ENCODE measurements around the gene SLC16A8. TPM values are rescaled to one million over a fixed set of nuclear protein-coding genes. Genes with fewer than 3 reads are reported as not detected.

Gene SLC16A8
- total and polyA plus RNA-seq, 9 of the 15 experiments (the other 6 are each of a cell fraction or from before 2014, with no cell fraction given), result not detected

DNA sequence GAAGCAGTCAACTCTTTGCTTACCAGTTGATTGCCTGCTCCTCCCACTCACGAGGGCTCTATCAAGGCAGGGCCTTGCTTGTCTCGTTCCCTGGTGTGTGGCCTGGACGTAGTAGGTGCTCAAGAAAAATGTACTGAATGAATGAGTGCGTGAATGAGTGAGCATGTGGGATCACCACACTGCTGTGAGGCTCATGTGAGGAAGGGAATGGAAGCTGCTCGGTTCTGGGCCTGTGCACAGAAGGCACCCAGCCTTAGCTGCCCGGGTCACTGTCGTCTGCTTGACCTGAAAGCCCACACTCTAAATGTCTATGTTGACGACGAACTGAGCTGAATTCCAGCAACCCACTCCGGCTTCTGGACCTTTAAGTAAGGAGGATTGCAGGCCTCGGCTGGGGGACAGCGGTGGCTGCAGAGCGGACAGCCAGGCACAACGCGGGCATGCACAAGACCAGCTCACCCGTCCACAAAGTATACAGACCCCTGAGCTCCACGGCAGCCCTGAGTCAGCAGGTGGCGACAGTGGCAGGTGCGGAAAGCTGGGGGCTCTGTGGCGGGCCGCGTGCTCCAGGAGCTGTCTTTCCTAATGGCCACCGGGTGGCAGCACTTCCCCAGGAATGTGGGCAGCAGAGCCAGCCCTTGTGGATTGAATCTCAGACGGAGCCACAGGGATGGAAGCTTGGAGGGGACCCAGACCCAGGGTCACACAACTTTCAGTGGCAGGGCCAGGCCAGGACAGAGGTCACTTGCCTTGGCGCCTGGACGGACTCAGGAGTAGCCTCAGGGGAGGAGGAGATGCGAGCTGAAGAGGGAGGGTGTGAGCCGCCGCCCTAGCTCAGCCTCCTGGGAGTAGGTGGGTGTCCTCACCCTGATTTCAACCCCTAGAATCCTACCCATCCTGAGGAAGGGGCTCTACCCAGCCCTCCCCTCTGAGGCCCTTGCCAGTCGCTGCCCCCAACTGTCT lies 31.8 kb downstream of the SLC16A8 start (continued):
- no peak for TF ChIP-seq ZFP36 (IDR thresholded peaks at IDR 0.05; ENCODE audit: low read depth, low read length, partially characterized antibody)
- TF ChIP-seq TARDBP (IDR thresholded peaks at IDR 0.05), result no peak
- TF ChIP-seq, protein P1, sequence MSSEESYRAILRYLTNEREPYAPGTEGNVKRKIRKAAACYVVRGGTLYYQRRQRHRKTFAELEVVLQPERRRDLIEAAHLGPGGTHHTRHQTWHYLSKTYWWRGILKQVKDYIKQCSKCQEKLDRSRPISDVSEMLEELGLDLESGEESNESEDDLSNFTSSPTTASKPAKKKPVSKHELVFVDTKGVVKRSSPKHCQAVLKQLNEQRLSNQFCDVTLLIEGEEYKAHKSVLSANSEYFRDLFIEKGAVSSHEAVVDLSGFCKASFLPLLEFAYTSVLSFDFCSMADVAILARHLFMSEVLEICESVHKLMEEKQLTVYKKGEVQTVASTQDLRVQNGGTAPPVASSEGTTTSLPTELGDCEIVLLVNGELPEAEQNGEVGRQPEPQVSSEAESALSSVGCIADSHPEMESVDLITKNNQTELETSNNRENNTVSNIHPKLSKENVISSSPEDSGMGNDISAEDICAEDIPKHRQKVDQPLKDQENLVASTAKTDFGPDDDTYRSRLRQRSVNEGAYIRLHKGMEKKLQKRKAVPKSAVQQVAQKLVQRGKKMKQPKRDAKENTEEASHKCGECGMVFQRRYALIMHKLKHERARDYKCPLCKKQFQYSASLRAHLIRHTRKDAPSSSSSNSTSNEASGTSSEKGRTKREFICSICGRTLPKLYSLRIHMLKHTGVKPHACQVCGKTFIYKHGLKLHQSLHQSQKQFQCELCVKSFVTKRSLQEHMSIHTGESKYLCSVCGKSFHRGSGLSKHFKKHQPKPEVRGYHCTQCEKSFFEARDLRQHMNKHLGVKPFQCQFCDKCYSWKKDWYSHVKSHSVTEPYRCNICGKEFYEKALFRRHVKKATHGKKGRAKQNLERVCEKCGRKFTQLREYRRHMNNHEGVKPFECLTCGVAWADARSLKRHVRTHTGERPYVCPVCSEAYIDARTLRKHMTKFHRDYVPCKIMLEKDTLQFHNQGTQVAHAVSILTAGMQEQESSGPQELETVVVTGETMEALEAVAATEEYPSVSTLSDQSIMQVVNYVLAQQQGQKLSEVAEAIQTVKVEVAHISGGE (CRISPR knock-in tag; IDR thresholded peaks at IDR 0.05), result no peak
- TF ChIP-seq, protein P2, sequence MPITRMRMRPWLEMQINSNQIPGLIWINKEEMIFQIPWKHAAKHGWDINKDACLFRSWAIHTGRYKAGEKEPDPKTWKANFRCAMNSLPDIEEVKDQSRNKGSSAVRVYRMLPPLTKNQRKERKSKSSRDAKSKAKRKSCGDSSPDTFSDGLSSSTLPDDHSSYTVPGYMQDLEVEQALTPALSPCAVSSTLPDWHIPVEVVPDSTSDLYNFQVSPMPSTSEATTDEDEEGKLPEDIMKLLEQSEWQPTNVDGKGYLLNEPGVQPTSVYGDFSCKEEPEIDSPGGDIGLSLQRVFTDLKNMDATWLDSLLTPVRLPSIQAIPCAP (CRISPR knock-in tag; IDR thresholded peaks at IDR 0.05; ENCODE audit: borderline replicate concordance), result no peak
- TF ChIP-seq, protein P3, sequence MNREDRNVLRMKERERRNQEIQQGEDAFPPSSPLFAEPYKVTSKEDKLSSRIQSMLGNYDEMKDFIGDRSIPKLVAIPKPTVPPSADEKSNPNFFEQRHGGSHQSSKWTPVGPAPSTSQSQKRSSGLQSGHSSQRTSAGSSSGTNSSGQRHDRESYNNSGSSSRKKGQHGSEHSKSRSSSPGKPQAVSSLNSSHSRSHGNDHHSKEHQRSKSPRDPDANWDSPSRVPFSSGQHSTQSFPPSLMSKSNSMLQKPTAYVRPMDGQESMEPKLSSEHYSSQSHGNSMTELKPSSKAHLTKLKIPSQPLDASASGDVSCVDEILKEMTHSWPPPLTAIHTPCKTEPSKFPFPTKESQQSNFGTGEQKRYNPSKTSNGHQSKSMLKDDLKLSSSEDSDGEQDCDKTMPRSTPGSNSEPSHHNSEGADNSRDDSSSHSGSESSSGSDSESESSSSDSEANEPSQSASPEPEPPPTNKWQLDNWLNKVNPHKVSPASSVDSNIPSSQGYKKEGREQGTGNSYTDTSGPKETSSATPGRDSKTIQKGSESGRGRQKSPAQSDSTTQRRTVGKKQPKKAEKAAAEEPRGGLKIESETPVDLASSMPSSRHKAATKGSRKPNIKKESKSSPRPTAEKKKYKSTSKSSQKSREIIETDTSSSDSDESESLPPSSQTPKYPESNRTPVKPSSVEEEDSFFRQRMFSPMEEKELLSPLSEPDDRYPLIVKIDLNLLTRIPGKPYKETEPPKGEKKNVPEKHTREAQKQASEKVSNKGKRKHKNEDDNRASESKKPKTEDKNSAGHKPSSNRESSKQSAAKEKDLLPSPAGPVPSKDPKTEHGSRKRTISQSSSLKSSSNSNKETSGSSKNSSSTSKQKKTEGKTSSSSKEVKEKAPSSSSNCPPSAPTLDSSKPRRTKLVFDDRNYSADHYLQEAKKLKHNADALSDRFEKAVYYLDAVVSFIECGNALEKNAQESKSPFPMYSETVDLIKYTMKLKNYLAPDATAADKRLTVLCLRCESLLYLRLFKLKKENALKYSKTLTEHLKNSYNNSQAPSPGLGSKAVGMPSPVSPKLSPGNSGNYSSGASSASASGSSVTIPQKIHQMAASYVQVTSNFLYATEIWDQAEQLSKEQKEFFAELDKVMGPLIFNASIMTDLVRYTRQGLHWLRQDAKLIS (CRISPR knock-in tag; IDR thresholded peaks at IDR 0.05), result no peak
- peak; percentile 29 to 83; a peak in 2 of 4 replicates for TF ChIP-seq MAZ (CRISPR knock-in tag; conservative IDR thresholded peaks at IDR 0.05 in 1 of 2, IDR thresholded peaks at IDR 0.05 in 1 of 2)
- TF ChIP-seq CAMTA2 (CRISPR knock-in tag; conservative IDR thresholded peaks at IDR 0.05), result no peak
- TF ChIP-seq, protein P4, sequence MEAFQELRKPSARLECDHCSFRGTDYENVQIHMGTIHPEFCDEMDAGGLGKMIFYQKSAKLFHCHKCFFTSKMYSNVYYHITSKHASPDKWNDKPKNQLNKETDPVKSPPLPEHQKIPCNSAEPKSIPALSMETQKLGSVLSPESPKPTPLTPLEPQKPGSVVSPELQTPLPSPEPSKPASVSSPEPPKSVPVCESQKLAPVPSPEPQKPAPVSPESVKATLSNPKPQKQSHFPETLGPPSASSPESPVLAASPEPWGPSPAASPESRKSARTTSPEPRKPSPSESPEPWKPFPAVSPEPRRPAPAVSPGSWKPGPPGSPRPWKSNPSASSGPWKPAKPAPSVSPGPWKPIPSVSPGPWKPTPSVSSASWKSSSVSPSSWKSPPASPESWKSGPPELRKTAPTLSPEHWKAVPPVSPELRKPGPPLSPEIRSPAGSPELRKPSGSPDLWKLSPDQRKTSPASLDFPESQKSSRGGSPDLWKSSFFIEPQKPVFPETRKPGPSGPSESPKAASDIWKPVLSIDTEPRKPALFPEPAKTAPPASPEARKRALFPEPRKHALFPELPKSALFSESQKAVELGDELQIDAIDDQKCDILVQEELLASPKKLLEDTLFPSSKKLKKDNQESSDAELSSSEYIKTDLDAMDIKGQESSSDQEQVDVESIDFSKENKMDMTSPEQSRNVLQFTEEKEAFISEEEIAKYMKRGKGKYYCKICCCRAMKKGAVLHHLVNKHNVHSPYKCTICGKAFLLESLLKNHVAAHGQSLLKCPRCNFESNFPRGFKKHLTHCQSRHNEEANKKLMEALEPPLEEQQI (IDR thresholded peaks at IDR 0.05), result no peak
- TF ChIP-seq, protein P5, sequence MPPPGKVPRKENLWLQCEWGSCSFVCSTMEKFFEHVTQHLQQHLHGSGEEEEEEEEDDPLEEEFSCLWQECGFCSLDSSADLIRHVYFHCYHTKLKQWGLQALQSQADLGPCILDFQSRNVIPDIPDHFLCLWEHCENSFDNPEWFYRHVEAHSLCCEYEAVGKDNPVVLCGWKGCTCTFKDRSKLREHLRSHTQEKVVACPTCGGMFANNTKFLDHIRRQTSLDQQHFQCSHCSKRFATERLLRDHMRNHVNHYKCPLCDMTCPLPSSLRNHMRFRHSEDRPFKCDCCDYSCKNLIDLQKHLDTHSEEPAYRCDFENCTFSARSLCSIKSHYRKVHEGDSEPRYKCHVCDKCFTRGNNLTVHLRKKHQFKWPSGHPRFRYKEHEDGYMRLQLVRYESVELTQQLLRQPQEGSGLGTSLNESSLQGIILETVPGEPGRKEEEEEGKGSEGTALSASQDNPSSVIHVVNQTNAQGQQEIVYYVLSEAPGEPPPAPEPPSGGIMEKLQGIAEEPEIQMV (tag; conservative IDR thresholded peaks at IDR 0.05; ENCODE audit: low read depth), result no peak
- TF ChIP-seq HNRNPUL1 (IDR thresholded peaks at IDR 0.05; ENCODE audit: low read length), result no peak
- no peak for TF ChIP-seq FOXM1 (IDR thresholded peaks at IDR 0.05; ENCODE audit: low read depth)
- no peak for TF ChIP-seq FOXM1 (CRISPR knock-in tag; IDR thresholded peaks at IDR 0.05; ENCODE audit: low read depth)
